ENCODE data around the gene SEMA3B.

- TF ChIP-seq TCF4 (CRISPR knock-in tag; IDR thresholded peaks at IDR 0.05; ENCODE audit: borderline replicate concordance) = no peak
- TF ChIP-seq POU6F1 (CRISPR knock-in tag; IDR thresholded peaks at IDR 0.05; ENCODE audit: borderline replicate concordance, low read depth) = no peak
- TF ChIP-seq ARNTL (CRISPR knock-in tag; IDR thresholded peaks at IDR 0.05; ENCODE audit: borderline replicate concordance, low read depth) = no peak
- no peak for TF ChIP-seq GLIS3 (CRISPR knock-in tag; IDR thresholded peaks at IDR 0.05)
- no peak for TF ChIP-seq ZNF565 (CRISPR knock-in tag; conservative IDR thresholded peaks at IDR 0.05; ENCODE audit: low read depth)
- no peak for TF ChIP-seq ZFP3 (CRISPR knock-in tag; IDR thresholded peaks at IDR 0.05)
- TF ChIP-seq, protein P1, sequence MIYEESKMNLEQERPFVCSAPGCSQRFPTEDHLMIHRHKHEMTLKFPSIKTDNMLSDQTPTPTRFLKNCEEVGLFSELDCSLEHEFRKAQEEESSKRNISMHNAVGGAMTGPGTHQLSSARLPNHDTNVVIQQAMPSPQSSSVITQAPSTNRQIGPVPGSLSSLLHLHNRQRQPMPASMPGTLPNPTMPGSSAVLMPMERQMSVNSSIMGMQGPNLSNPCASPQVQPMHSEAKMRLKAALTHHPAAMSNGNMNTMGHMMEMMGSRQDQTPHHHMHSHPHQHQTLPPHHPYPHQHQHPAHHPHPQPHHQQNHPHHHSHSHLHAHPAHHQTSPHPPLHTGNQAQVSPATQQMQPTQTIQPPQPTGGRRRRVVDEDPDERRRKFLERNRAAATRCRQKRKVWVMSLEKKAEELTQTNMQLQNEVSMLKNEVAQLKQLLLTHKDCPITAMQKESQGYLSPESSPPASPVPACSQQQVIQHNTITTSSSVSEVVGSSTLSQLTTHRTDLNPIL (CRISPR knock-in tag; IDR thresholded peaks at IDR 0.05; ENCODE audit: low read depth) = no peak
- no peak for TF ChIP-seq ZFP30 (CRISPR knock-in tag; IDR thresholded peaks at IDR 0.05)
- TF ChIP-seq SNAI2 (CRISPR knock-in tag; IDR thresholded peaks at IDR 0.05) = no peak
- TF ChIP-seq BACH2 (CRISPR knock-in tag; IDR thresholded peaks at IDR 0.05; ENCODE audit: borderline replicate concordance) = no peak
These were observed 7.4 kb upstream of the SEMA3B start for GRCh38 chr3:50261505-50261904.
